Osteocyte (in vitro differentiated cells): Measurements from ENCODE around the gene PRMT9. TPM values are rescaled to one million over a fixed set of nuclear protein-coding genes. Genes with fewer than 3 reads are reported as not detected.
A peak's percentile ranks its signal among the peaks of the same experiment; 100 is the strongest.

Experiments used
- DNase-seq: peaks from one replicate; pipeline ENCODE4 v3.0.0; 2021; ENCODE audit warnings: mixed read lengths; ENCODE audit not compliant: unreplicated experiment; ENCODE audit errors: extremely low spot score
- H3K27ac Mint-ChIP-seq: one replicate; pipeline ENCODE4 v1.8.0; 2021; ENCODE audit warnings: mild to moderate bottlenecking, mixed read lengths; ENCODE audit not compliant: unreplicated experiment
- H3K27me3 Mint-ChIP-seq: one replicate; pipeline ENCODE4 v1.8.0; 2021; ENCODE audit warnings: mixed read lengths; ENCODE audit not compliant: unreplicated experiment
- H3K36me3 Mint-ChIP-seq: one replicate; pipeline ENCODE4 v1.8.0; 2021; ENCODE audit warnings: mixed read lengths; ENCODE audit not compliant: unreplicated experiment
- H3K4me1 Mint-ChIP-seq: one replicate; pipeline ENCODE4 v1.8.0; 2021; ENCODE audit warnings: mixed read lengths; ENCODE audit not compliant: unreplicated experiment
- H3K4me3 Mint-ChIP-seq: one replicate; pipeline ENCODE4 v1.8.0; 2021; ENCODE audit warnings: mild to moderate bottlenecking, moderate library complexity, mixed read lengths; ENCODE audit not compliant: unreplicated experiment
- H3K9me3 Mint-ChIP-seq: one replicate; pipeline ENCODE4 v1.8.0; 2021; ENCODE audit warnings: mixed read lengths; ENCODE audit not compliant: unreplicated experiment
- CTCF ChIP-seq: fragments of 200-600 bp; sonication (generic); IDR thresholded peaks from 2 replicates; pipeline ENCODE4 v1.5.0; 2021; ENCODE audit warnings: antibody characterized with exemption, mild to moderate bottlenecking, moderate library complexity
- total RNA-seq: library from RNA; stranded (reverse); gene quantifications from 2 replicates; pipeline ENCODE4 v1.2.1, GENCODE V29; 2021

Gene PRMT9
- total RNA-seq, 1 donor from 2014 or later, result 9.6 TPM

- peaks cover 63% of the 10 kb centered on the region for H3K36me3 Mint-ChIP-seq
- H3K9me3 Mint-ChIP-seq, result no peaks in the 10 kb centered on the region
- no peak overlapping the region for H3K27ac Mint-ChIP-seq
- no peaks in the 10 kb centered on the region for H3K27me3 Mint-ChIP-seq
- no peak for DNase-seq
- no peak overlapping the region for H3K4me3 Mint-ChIP-seq
- no peak for TF ChIP-seq CTCF
- H3K4me1 Mint-ChIP-seq, result peaks cover 4% of the 10 kb centered on the region
Observed at GRCh38 chr4:147626903-147627302, 57.1 kb downstream of the PRMT9 start.

- no peak for DNase-seq
- no peaks in the 10 kb centered on the region for H3K9me3 Mint-ChIP-seq
- no peak overlapping the region for H3K27ac Mint-ChIP-seq
- H3K4me3 Mint-ChIP-seq, result no peak overlapping the region
- H3K4me1 Mint-ChIP-seq, result peaks cover 11% of the 10 kb centered on the region
- H3K27me3 Mint-ChIP-seq, result no peaks in the 10 kb centered on the region
- H3K36me3 Mint-ChIP-seq, result peaks cover 56% of the 10 kb centered on the region
- no peak for TF ChIP-seq CTCF
Observed at GRCh38 chr4:147625733-147626132, 58.2 kb downstream of the PRMT9 start.

GRCh38 chr4:147620315-147620714 lies 63.6 kb downstream of the PRMT9 start:
- Mint-ChIP-seq H3K9me3 (no peaks in the 10 kb centered on the region), H3K27ac (no peak overlapping the region), H3K27me3 (peaks cover 2% of the 10 kb centered on the region), H3K4me1 (peaks cover 45% of the 10 kb centered on the region), H3K36me3 (peaks cover 34% of the 10 kb centered on the region), H3K4me3 (no peak overlapping the region)
- no peak for DNase-seq
- TF ChIP-seq CTCF, result no peak

- Mint-ChIP-seq H3K4me1 (peaks cover 45% of the 10 kb centered on the region), H3K27ac (peak overlapping the region; percentile 98), H3K9me3 (no peaks in the 10 kb centered on the region), H3K27me3 (peaks cover 14% of the 10 kb centered on the region), H3K4me3 (peak overlapping the region; percentile 100), H3K36me3 (peaks cover 21% of the 10 kb centered on the region)
- DNase-seq, result no peak
- no peak for TF ChIP-seq CTCF
Observed at GRCh38 chr4:147617841-147618691, 65.9 kb downstream of the PRMT9 start.

GRCh38 chr4:147617173-147617840 lies 66.7 kb downstream of the PRMT9 start, which contains the start of gene TMEM184C:
Gene TMEM184C (plus strand): TSS chr4:147617397. CDS start chr4:147617957, 560 bp downstream.
- no peak for TF ChIP-seq CTCF
- H3K36me3 Mint-ChIP-seq, result peaks cover 15% of the 10 kb centered on the region
- H3K4me1 Mint-ChIP-seq, result peaks cover 45% of the 10 kb centered on the region
- H3K4me3 Mint-ChIP-seq, result peak within 1 kb of the TSS; percentile 100
- H3K27ac Mint-ChIP-seq, result peak within 1 kb of the TSS; percentile 98
- peaks cover 14% of the 10 kb centered on the region for H3K27me3 Mint-ChIP-seq
- peak; percentile 98 for DNase-seq
- no peaks in the 10 kb centered on the region for H3K9me3 Mint-ChIP-seq
